Stimulated activated CD4-positive, alpha-beta T cell treated with anti-CD3 and anti-CD28 coated beads, Interleukin-15, amount 100 ng/mL, for 24 hours (primary cell): ENCODE measurements around the gene PWP1.
A peak's percentile ranks its signal among the peaks of the same experiment; 100 is the strongest.
"Not testable (repeated sequence)": the region's sequence is repeated elsewhere in the genome, so short reads cannot be mapped to it uniquely, and the experiment has no call there.

ENCODE experiments used
- DNase-seq: peaks from one replicate; pipeline ENCODE4 v3.0.0-alpha.2; 2020

Gene PWP1

GRCh38 chr12:107668320-107669098 lies 17.1 kb upstream of the PWP1 start:
- no peak for DNase-seq

GRCh38 chr12:107669946-107670345 lies 15.7 kb upstream of the PWP1 start:
- DNase-seq, result no peak

GRCh38 chr12:107670999-107671643 lies 14.5 kb upstream of the PWP1 start:
- peak; percentile 53 for DNase-seq

GRCh38 chr12:107677671-107678070 lies 7.9 kb upstream of the PWP1 start:
- DNase-seq, result no peak

- no peak for DNase-seq
These were observed 6.3 kb upstream of the PWP1 start for GRCh38 chr12:107679336-107679735.

- DNase-seq, result no peak
These were observed 4.2 kb upstream of the PWP1 start for GRCh38 chr12:107681455-107681835.

GRCh38 chr12:107681836-107682820 lies 3.5 kb upstream of the PWP1 start:
- DNase-seq, result no peak

- DNase-seq, result no peak
These were observed 1.4 kb upstream of the PWP1 start for GRCh38 chr12:107684029-107684795.

GRCh38 chr12:107684990-107685359 lies 624 bp upstream of the PWP1 start:
- DNase-seq, result peak; percentile 42

GRCh38 chr12:107695772-107696171 lies 10.2 kb downstream of the PWP1 start:
- DNase-seq, result not testable (repeated sequence)

GRCh38 chr12:107702106-107702505 lies 16.5 kb downstream of the PWP1 start:
- no peak for DNase-seq

GRCh38 chr12:107704041-107704440 lies 18.4 kb downstream of the PWP1 start:
- DNase-seq, result no peak

GRCh38 chr12:107705522-107705921 lies 19.9 kb downstream of the PWP1 start:
- not testable (repeated sequence) for DNase-seq

- DNase-seq, result no peak
These were observed 30.2 kb downstream of the PWP1 start for GRCh38 chr12:107715780-107716179.

GRCh38 chr12:107718606-107719005 lies 33.0 kb downstream of the PWP1 start:
- no peak for DNase-seq

GRCh38 chr12:107727327-107727726 lies 41.7 kb downstream of the PWP1 start:
- not testable (repeated sequence) for DNase-seq

GRCh38 chr12:107727742-107728141 lies 42.1 kb downstream of the PWP1 start:
- not testable (repeated sequence) for DNase-seq

- no peak for DNase-seq
These were observed 45.2 kb downstream of the PWP1 start for GRCh38 chr12:107730618-107731341.

- DNase-seq, result no peak
These were observed 45.8 kb downstream of the PWP1 start for GRCh38 chr12:107731366-107731765.

GRCh38 chr12:107732365-107732764 lies 46.8 kb downstream of the PWP1 start:
- DNase-seq, result no peak

GRCh38 chr12:107734139-107734538 lies 48.5 kb downstream of the PWP1 start:
- DNase-seq, result no peak

GRCh38 chr12:107735763-107736162 lies 50.2 kb downstream of the PWP1 start:
- DNase-seq, result no peak
